Measurements from ENCODE around the gene SLC1A7. TPM values are rescaled to one million over a fixed set of nuclear protein-coding genes. Genes with fewer than 3 reads are reported as not detected.

Gene SLC1A7
- polyA plus RNA-seq, 1 donor (not counting 4 experiments of a cell fraction or from before 2014, with no cell fraction given): not detected

GRCh38 chr1:53044926-53045325 lies 97.5 kb downstream of the SLC1A7 start:
- no peaks in the 10 kb centered on the region for H3K27me3 ChIP-seq (ENCODE audit: control insufficient read depth, extremely low read depth, insufficient read depth, low read length)
- no peaks in the 10 kb centered on the region for H3K9me1 ChIP-seq (ENCODE audit: control insufficient read depth, extremely low read depth, insufficient read depth, low read length)
- no peaks in the 10 kb centered on the region for H4K20me1 ChIP-seq (ENCODE audit: control insufficient read depth, extremely low read depth, insufficient read depth, low read length)
- FAIRE-seq: no peak
- H3K79me2 ChIP-seq (ENCODE audit: control insufficient read depth, insufficient read depth, low read length): no peaks in the 10 kb centered on the region
- peaks cover 11% of the 10 kb centered on the region for H3K4me1 ChIP-seq (ENCODE audit: control insufficient read depth, extremely low read depth, insufficient read depth, low read length)
- no peak for TF ChIP-seq CTCF (optimal IDR thresholded peaks at IDR 0.05 in 1 of 3, IDR thresholded peaks at IDR 0.05 in 1 of 3, conservative IDR thresholded peaks at IDR 0.05 in 1 of 3; ENCODE audit: extremely low read depth in 1 of 3, insufficient read depth in 2 of 3, low read length in 3 of 3)
- TF ChIP-seq EZH2 (IDR thresholded peaks at IDR 0.05; ENCODE audit: low read length): no peak
- dilution Hi-C loops (cut with MboI; ENCODE audit: extremely low pct_ligation_motif_present, low sequenced_read_pairs): no loop called here
- no peak overlapping the region for H3K4me3 ChIP-seq (ENCODE audit: control insufficient read depth in 2 of 3, extremely low read depth in 1 of 3, insufficient read depth in 2 of 3, low read depth in 1 of 3, low read length in 3 of 3)
- H3K9ac ChIP-seq (ENCODE audit: control insufficient read depth, extremely low read depth, insufficient read depth, low read length): no peak overlapping the region
- H2AFZ ChIP-seq (ENCODE audit: control insufficient read depth, low read length): no peak overlapping the region
- no peak overlapping the region for H3K27ac ChIP-seq (ENCODE audit: control insufficient read depth, insufficient read depth, low read length)
- no peaks in the 10 kb centered on the region for H3K9me3 ChIP-seq (ENCODE audit: control insufficient read depth, low read depth, low read length)
- H3K4me2 ChIP-seq (ENCODE audit: control insufficient read depth, extremely low read depth, insufficient read depth, low read depth, low read length): no peak overlapping the region
- peaks cover 0 to under 1% of the 10 kb centered on the region in 2 experiments for H3K36me3 ChIP-seq (ENCODE audit: control insufficient read depth in 2 of 2, extremely low read depth in 1 of 2, insufficient read depth in 2 of 2, low read length in 2 of 2)
- DNase-seq (ENCODE audit: low read depth, low spot score): no peak

DNA sequence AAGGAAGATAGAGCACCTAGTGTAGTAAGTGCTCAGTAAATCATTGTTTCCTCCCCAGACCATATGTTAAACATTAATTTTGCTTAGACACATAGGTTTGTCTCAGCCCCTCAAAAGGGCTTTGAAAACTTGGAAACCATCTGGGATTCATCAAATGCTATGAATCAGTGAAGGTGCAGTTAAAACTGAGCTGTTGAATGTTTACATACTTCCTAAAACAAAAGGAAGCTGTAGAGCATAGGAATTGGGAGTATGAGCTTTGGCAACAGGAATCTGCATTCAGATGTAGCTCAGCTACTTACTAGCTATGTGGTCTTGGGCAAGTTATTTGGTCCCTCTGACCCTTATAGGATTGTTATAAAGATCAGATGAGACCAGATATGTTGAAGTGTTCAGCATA lies 99.2 kb downstream of the SLC1A7 start:
- no peak for DNase-seq (ENCODE audit: low read depth, low spot score)
- no peaks in the 10 kb centered on the region for H3K9me1 ChIP-seq (ENCODE audit: control insufficient read depth, extremely low read depth, insufficient read depth, low read length)
- H3K27ac ChIP-seq (ENCODE audit: control insufficient read depth, insufficient read depth, low read length): no peak overlapping the region
- H3K36me3 ChIP-seq (ENCODE audit: control insufficient read depth in 2 of 2, extremely low read depth in 1 of 2, insufficient read depth in 2 of 2, low read length in 2 of 2): peaks cover 0 to 3% of the 10 kb centered on the region in 2 experiments
- no peak overlapping the region for H3K4me2 ChIP-seq (ENCODE audit: control insufficient read depth, extremely low read depth, insufficient read depth, low read depth, low read length)
- no peaks in the 10 kb centered on the region for H3K79me2 ChIP-seq (ENCODE audit: control insufficient read depth, insufficient read depth, low read length)
- H3K4me1 ChIP-seq (ENCODE audit: control insufficient read depth, extremely low read depth, insufficient read depth, low read length): peaks cover 11% of the 10 kb centered on the region
- H2AFZ ChIP-seq (ENCODE audit: control insufficient read depth, low read length): no peak overlapping the region
- H3K9ac ChIP-seq (ENCODE audit: control insufficient read depth, extremely low read depth, insufficient read depth, low read length): no peak overlapping the region
- no peak overlapping the region for H3K4me3 ChIP-seq (ENCODE audit: control insufficient read depth in 2 of 3, extremely low read depth in 1 of 3, insufficient read depth in 2 of 3, low read depth in 1 of 3, low read length in 3 of 3)
- dilution Hi-C loops (cut with MboI; ENCODE audit: extremely low pct_ligation_motif_present, low sequenced_read_pairs): no loop called here
- TF ChIP-seq CTCF (optimal IDR thresholded peaks at IDR 0.05 in 1 of 3, IDR thresholded peaks at IDR 0.05 in 1 of 3, conservative IDR thresholded peaks at IDR 0.05 in 1 of 3; ENCODE audit: extremely low read depth in 1 of 3, insufficient read depth in 2 of 3, low read length in 3 of 3): no peak
- no peak for TF ChIP-seq EZH2 (IDR thresholded peaks at IDR 0.05; ENCODE audit: low read length)
- no peaks in the 10 kb centered on the region for H4K20me1 ChIP-seq (ENCODE audit: control insufficient read depth, extremely low read depth, insufficient read depth, low read length)
- H3K27me3 ChIP-seq (ENCODE audit: control insufficient read depth, extremely low read depth, insufficient read depth, low read length): no peaks in the 10 kb centered on the region
- H3K9me3 ChIP-seq (ENCODE audit: control insufficient read depth, low read depth, low read length): no peaks in the 10 kb centered on the region
- FAIRE-seq: no peak

Data from keratinocyte (primary cell).